ENCODE data around the gene DIDO1.
"Not testable (repeated sequence)": the region's sequence is repeated elsewhere in the genome, so short reads cannot be mapped to it uniquely, and the experiment has no call there.

The DIDO1 gene

GRCh38 chr20:62961799-62962198, 35.5 kb upstream of the DIDO1 start:
- no peak for TF ChIP-seq CTCF (IDR thresholded peaks at IDR 0.05; ENCODE audit: control insufficient read depth, insufficient read depth, low read depth, low read length, missing control alignments)
- H3K4me3 ChIP-seq (ENCODE audit: control insufficient read depth, low read depth, low read length): no peak overlapping the region
- DNase-seq (ENCODE audit: low read depth): no peak

- no peak for DNase-seq (ENCODE audit: low read depth)
- no peak for TF ChIP-seq CTCF (IDR thresholded peaks at IDR 0.05; ENCODE audit: control insufficient read depth, insufficient read depth, low read depth, low read length, missing control alignments)
- H3K4me3 ChIP-seq (ENCODE audit: control insufficient read depth, low read depth, low read length): no peak overlapping the region
Observed at GRCh38 chr20:62961310-62961783, 35.0 kb upstream of the DIDO1 start.

- H3K4me3 ChIP-seq (ENCODE audit: control insufficient read depth, low read depth, low read length); DNase-seq (ENCODE audit: low read depth): not testable (repeated sequence)
Observed at GRCh38 chr20:62960446-62961309, 34.4 kb upstream of the DIDO1 start.

GRCh38 chr20:62959998-62960436, 33.7 kb upstream of the DIDO1 start:
- no peak for DNase-seq (ENCODE audit: low read depth)
- no peak for TF ChIP-seq CTCF (IDR thresholded peaks at IDR 0.05; ENCODE audit: control insufficient read depth, insufficient read depth, low read depth, low read length, missing control alignments)
- no peak overlapping the region for H3K4me3 ChIP-seq (ENCODE audit: control insufficient read depth, low read depth, low read length)

GRCh38 chr20:62959101-62959971, 33.0 kb upstream of the DIDO1 start:
- H3K4me3 ChIP-seq (ENCODE audit: control insufficient read depth, low read depth, low read length): no peak overlapping the region
- TF ChIP-seq CTCF (IDR thresholded peaks at IDR 0.05; ENCODE audit: control insufficient read depth, insufficient read depth, low read depth, low read length, missing control alignments): no peak
- no peak for DNase-seq (ENCODE audit: low read depth)

GRCh38 chr20:62958388-62959100, 32.2 kb upstream of the DIDO1 start:
- no peak for TF ChIP-seq CTCF (IDR thresholded peaks at IDR 0.05; ENCODE audit: control insufficient read depth, insufficient read depth, low read depth, low read length, missing control alignments)
- no peak for DNase-seq (ENCODE audit: low read depth)
- H3K4me3 ChIP-seq (ENCODE audit: control insufficient read depth, low read depth, low read length): no peak overlapping the region

All from AG09309 (cell line).